K562 (cell line): ENCODE data around the gene RGS12. TPM values are rescaled to one million over a fixed set of nuclear protein-coding genes. Genes with fewer than 3 reads are reported as not detected.

Experiments
- SETDB1 ChIP-seq: IDR thresholded peaks from one replicate; pipeline ENCODE4 v1.6.1; 2012; ENCODE audit warnings: low read length, control low read depth, inconsistent platforms
- polyA plus RNA-seq, 8 experiments: library from polyadenylated mRNA; depleted of rRNA in 4 of 8; stranded (reverse) in 5 of 8; unstranded in 3 of 8; fragments of >200 nt; fragmentation: Nextera tagmentation in 2 of 8; fragmentation: Illumina TruSeq in 1 of 8; extraction: Ambion mirVana in 2 of 8; extraction: Trizol in 1 of 8; gene quantifications; 2 replicates each; pipeline versions ENCODE4 v1.2.1 to v1.2.3, GENCODE V29; 2011 to 2014; ENCODE audit warnings: inconsistent platforms in 1 of 8, missing spikeins in 1 of 8
- total RNA-seq, 7 experiments: library from RNA; depleted of rRNA in 6 of 7; stranded (reverse); fragments of >200 nt in 6 of 7; fragmentation: Illumina TruSeq in 2 of 7; extraction: Trizol in 2 of 7; gene quantifications; 2 replicates each; pipeline versions ENCODE4 v1.2.1 to v1.2.3, GENCODE V29; 2011 to 2021; ENCODE audit warnings: low replicate concordance in 1 of 7
- TF ChIP-seq, protein P1 (sequence below): sonication (generic); formaldehyde crosslinking; IDR thresholded peaks from 2 replicates; pipeline ENCODE4 v1.8.0; 2023; ENCODE audit warnings: missing genetic modification reagents, mild to moderate bottlenecking, borderline replicate concordance

Gene RGS12
- total and polyA plus RNA-seq, 9 of the 15 experiments (the other 6 are each of a cell fraction or from before 2014, with no cell fraction given), result 0.30 to 8.8 (median 5.5) TPM

DNA sequence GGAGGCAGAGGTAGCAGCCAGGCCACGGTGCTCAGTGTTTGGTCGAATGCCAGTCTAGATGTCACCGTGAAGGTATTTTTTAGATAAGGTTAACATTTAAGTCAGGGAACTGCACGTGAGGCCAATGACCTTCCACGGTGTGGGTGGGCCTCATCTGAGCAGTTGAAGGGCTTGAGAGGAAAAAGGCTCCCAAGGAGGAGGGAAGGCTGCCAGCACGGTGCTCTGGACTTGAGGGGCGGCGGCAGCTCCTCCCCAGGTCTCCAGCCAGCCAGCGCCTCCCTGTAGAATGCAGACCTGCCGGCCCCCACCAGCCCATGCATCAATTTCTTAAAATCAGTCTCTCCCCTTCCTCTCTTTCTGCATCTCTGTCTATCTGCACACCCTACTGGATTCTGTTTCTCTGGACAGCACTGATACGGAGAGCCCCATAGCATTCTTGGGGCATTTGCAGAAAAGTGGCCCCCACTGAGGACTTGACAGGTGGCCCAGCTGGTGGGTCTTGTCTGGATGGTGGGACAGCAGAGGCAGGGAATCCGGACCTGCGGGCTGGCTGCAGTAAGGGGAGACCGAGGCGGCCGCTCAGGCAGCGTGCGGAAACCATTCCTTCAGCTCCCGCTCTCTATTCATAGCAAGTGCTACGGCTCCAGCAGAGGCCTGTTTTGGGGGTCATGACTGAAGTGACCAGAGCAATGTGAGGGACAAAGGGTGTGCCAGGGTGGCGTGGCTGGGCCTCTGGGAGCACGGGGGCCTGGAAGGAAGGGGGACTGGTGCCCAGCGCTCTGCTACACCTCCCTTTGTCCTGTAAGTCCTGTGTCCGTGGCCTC lies 7.9 kb upstream of the RGS12 start (continued):
- TF ChIP-seq, protein P1, sequence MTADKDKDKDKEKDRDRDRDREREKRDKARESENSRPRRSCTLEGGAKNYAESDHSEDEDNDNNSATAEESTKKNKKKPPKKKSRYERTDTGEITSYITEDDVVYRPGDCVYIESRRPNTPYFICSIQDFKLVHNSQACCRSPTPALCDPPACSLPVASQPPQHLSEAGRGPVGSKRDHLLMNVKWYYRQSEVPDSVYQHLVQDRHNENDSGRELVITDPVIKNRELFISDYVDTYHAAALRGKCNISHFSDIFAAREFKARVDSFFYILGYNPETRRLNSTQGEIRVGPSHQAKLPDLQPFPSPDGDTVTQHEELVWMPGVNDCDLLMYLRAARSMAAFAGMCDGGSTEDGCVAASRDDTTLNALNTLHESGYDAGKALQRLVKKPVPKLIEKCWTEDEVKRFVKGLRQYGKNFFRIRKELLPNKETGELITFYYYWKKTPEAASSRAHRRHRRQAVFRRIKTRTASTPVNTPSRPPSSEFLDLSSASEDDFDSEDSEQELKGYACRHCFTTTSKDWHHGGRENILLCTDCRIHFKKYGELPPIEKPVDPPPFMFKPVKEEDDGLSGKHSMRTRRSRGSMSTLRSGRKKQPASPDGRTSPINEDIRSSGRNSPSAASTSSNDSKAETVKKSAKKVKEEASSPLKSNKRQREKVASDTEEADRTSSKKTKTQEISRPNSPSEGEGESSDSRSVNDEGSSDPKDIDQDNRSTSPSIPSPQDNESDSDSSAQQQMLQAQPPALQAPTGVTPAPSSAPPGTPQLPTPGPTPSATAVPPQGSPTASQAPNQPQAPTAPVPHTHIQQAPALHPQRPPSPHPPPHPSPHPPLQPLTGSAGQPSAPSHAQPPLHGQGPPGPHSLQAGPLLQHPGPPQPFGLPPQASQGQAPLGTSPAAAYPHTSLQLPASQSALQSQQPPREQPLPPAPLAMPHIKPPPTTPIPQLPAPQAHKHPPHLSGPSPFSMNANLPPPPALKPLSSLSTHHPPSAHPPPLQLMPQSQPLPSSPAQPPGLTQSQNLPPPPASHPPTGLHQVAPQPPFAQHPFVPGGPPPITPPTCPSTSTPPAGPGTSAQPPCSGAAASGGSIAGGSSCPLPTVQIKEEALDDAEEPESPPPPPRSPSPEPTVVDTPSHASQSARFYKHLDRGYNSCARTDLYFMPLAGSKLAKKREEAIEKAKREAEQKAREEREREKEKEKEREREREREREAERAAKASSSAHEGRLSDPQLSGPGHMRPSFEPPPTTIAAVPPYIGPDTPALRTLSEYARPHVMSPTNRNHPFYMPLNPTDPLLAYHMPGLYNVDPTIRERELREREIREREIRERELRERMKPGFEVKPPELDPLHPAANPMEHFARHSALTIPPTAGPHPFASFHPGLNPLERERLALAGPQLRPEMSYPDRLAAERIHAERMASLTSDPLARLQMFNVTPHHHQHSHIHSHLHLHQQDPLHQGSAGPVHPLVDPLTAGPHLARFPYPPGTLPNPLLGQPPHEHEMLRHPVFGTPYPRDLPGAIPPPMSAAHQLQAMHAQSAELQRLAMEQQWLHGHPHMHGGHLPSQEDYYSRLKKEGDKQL (CRISPR knock-in tag), result no peak
- no peak for TF ChIP-seq SETDB1
